GM23338 (cell line): ENCODE data around the gene ARRB1. TPM values are rescaled to one million over a fixed set of nuclear protein-coding genes. Genes with fewer than 3 reads are reported as not detected.

Experiments
- CREB1 ChIP-seq: fragments of 250-450 bp; sonication (Bioruptor Pico); IDR thresholded peaks from 2 replicates; pipeline ENCODE4 v1.5.0; 2020; ENCODE audit warnings: low read depth, mild to moderate bottlenecking, moderate library complexity
- ETS1 ChIP-seq: IDR thresholded peaks from 2 replicates; pipeline ENCODE4 v1.6.1; 2016; ENCODE audit warnings: antibody characterized with exemption
- EZH2 ChIP-seq: fragments of 200-600 bp; sonication (generic); IDR thresholded peaks from one replicate; pipeline ENCODE4 v1.8.0; 2017; ENCODE audit warnings: antibody characterized with exemption, mild to moderate bottlenecking, low read depth; ENCODE audit not compliant: unreplicated experiment
- JUNB ChIP-seq: IDR thresholded peaks from one replicate; pipeline ENCODE4 v1.6.1; 2016; ENCODE audit warnings: antibody characterized with exemption; ENCODE audit not compliant: unreplicated experiment
- REST ChIP-seq: IDR thresholded peaks from one replicate; pipeline ENCODE4 v1.6.1; 2018; ENCODE audit warnings: antibody characterized with exemption; ENCODE audit not compliant: unreplicated experiment
- ZNF114 ChIP-seq: fragments of 250-450 bp; sonication (Bioruptor Pico); IDR thresholded peaks from 2 replicates; pipeline ENCODE4 v1.5.0; 2020; ENCODE audit warnings: mild to moderate bottlenecking, moderate library complexity
- ZNF462 ChIP-seq: fragments of 250-450 bp; sonication (Bioruptor Pico); IDR thresholded peaks from 2 replicates; pipeline ENCODE4 v1.5.0; 2020; ENCODE audit warnings: mild to moderate bottlenecking, moderate library complexity
- polyA plus RNA-seq: library from polyadenylated mRNA; unstranded; fragments of >200 nt; fragmentation: Nextera tagmentation; extraction: Ambion mirVana; gene quantifications from 2 replicates; pipeline ENCODE4 v1.2.1, GENCODE V29; 2016
- total RNA-seq: library from RNA; depleted of rRNA; stranded (reverse); fragments of >200 nt; shearing (Covaris generic); gene quantifications from 2 replicates; pipeline ENCODE4 v1.2.3, GENCODE V29; 2014

ARRB1 gene
- total and polyA plus RNA-seq, 2 experiments from 2014 or later: 6.3 to 11.1 TPM

- TF ChIP-seq ZNF462: no peak
- no peak for TF ChIP-seq ZNF114
- TF ChIP-seq JUNB: no peak
- TF ChIP-seq REST: no peak
- no peak for TF ChIP-seq CREB1 (CRISPR knock-in tag)
- no peak for TF ChIP-seq ETS1
- TF ChIP-seq EZH2: no peak
Observed at GRCh38 chr11:75260396-75261170, 90.9 kb downstream of the ARRB1 start (continued).
